Retina (tissue), 1 donor: ENCODE measurements around the gene TMEM108.

ENCODE experiments used
- DNase-seq: peaks from one replicate; pipeline ENCODE4 v3.0.0-alpha.2; 2016

The TMEM108 gene

DNA sequence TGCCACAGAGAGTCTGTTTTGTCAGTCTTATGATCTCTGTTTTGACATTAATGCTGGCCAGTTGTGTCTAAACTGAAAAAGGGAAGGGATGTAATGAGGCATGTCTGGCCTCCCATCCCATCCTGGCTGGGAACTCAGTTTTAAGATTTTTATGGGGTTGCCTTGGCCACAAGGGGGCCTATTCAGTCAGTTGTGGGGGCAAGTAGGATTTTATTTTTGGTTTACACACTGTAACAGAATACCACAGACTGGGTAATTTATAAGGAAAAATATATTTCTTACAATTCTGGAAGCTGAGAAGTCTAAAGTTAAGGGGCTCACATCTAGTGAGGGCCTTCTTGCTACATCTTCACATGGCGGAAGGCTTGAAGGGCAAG lies 129.8 kb downstream of the TMEM108 start:
- DNase-seq, result no peak

GRCh38 chr3:133169331-133170068 lies 131.3 kb downstream of the TMEM108 start:
- peak; percentile 32 for DNase-seq

DNA sequence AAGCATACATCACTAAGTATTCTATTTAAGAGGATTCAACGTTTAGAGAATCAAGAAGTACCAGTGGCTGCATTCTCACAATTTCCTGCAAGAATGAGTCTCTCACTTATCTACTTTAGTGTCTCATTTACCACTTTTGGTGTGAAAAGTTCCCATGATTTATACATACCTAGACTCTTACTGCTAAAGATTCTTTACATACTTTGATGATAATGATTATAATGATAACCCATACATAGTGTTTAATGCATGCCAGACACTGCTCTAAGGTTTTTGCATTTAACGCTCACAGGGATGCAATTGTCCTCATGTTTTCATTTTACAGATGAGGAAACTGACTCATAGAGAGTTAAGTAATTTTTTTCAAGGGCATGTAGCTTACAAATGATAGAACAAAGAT lies 133.6 kb downstream of the TMEM108 start:
- DNase-seq, result no peak

DNA sequence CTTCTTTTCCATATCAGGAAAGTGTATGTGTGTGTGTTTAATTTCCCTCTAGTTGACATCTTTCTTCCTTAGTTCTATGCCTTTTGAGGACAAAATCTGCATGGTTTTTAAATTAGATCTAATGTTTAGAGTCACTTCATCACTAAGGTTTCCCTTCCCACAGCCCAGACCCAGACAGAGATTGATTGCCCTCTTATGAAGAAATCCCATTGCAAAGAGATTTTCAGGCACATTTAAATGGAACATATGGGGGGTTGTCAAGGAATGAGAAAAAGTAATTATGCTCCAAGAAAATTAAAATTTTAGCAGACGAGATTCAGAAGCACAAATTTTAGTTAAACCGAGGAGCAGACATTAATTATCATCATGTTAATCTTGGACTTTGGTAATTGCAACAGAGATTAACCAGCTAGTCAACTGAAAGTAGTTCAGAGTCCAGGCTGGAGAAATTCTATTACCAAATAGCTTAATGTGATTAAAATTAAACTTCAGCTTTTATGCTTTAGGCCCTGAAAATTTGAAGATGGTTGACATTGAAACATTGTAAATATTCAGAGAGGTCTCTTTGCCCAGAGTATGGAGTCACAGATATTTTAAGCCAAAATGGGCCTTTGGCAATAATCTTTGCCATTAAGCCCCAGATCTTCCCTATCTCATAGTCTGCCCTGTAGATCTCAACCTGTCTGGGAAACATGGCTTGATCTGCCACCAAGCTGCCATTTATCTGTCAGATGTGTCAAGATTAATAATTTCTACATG lies 143.4 kb downstream of the TMEM108 start:
- no peak for DNase-seq

GRCh38 chr3:133187870-133188379 lies 149.7 kb downstream of the TMEM108 start:
- no peak for DNase-seq

- no peak for DNase-seq
These were observed 150.8 kb downstream of the TMEM108 start for GRCh38 chr3:133188996-133189395.

GRCh38 chr3:133189893-133190292 lies 151.7 kb downstream of the TMEM108 start:
- DNase-seq, result no peak

- no peak for DNase-seq
These were observed 153.6 kb downstream of the TMEM108 start for GRCh38 chr3:133191818-133192217.

GRCh38 chr3:133192363-133192945 lies 154.3 kb downstream of the TMEM108 start:
- no peak for DNase-seq

GRCh38 chr3:133192967-133193366 lies 154.8 kb downstream of the TMEM108 start:
- DNase-seq, result no peak

GRCh38 chr3:133196527-133196926 lies 158.3 kb downstream of the TMEM108 start:
- DNase-seq, result no peak

DNA sequence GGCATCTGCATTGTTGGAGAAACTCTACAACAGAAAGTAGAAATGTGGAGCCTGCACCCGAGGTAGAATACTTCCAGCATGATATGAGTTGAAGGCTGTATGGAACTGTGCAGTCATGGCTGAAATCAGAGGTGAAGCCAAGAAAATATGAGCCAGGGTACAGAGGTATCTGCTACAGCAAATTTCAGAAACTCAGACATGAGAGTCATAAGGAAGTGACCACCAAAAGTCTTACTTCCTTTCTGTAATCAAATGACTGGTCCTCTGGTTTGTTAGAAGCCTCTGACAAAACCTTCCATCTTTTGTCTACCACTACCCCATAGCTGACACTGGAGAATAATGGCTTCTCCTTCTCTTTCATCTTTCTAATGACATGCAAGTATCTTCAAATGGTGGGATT lies 159.4 kb downstream of the TMEM108 start:
- DNase-seq, result no peak

GRCh38 chr3:133206921-133207320 lies 168.7 kb downstream of the TMEM108 start:
- DNase-seq, result no peak

GRCh38 chr3:133208184-133208583 lies 170.0 kb downstream of the TMEM108 start:
- no peak for DNase-seq

DNA sequence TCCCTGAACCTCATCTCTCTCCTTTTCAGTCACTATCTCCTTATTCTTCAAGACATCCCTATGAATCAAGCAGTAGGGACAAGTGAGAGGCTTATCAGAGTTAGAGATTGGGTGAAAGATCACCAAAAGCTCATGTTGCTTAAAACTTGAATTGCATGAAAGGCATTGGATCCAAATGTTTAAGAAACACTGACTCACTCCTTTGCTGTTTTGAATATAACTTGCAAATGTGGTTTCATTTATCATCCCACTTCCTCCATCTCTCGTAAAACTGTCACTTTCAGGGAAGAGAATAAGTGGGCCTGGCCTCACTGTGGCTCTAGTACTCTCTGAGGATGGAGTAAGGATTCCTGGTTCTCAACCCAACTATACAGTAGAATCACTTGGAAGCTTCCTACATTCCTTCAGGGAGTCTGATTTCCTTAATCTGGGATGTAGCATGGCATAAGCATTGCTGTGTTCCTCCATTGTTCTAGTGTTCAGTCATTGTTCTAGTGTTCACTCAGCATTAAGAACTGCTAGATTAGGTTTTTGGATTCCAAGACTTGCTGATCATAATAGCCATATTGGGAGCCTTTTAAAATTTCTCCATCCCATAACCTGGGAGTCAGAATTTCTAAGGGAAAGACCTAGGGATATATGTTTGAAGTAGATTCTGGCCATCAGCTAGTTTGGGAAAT lies 171.8 kb downstream of the TMEM108 start:
- no peak for DNase-seq

DNA sequence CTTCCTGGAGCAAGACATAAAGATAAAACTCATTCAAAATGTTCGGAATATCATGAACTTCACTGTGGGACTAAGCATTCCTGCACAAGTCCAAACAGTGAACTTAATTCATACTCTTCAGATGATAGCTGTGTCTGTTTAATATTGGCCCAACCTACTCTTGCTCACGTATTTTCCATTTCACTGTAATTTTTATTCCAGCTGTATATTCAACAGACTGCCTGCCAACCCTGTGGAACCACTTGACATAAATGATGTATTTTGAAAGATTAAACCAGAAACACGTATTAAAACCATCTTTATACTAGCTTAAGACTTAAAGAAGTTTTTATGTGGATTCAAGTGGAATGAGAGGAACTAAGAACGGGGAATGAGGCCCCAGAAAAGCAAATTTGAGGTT lies 172.5 kb downstream of the TMEM108 start:
- no peak for DNase-seq

- peak; percentile 36 for DNase-seq
These were observed 173.3 kb downstream of the TMEM108 start for GRCh38 chr3:133211449-133211848.

DNA sequence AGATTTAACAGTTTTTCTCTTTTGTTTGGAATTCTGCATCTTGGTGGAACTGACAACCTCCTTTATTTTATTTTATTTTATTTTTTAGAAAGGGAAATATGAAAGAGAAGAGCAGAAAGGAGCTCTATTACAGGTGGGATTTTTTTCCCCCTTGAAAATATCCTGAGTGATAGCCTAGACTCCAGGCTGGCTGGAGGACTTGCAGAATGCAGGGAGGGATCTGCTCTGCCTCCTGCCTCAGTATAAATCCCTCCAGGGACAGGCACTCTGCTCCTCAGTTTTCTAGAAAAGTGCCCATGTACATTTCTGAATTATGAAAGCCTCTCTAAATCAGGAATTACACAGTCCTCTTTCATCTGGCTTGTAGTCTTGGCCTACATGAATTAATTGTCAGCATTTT lies 173.7 kb downstream of the TMEM108 start:
- DNase-seq, result no peak

- DNase-seq, result no peak
These were observed 175.7 kb downstream of the TMEM108 start for GRCh38 chr3:133213937-133214336.

- DNase-seq, result no peak
These were observed 189.6 kb downstream of the TMEM108 start for GRCh38 chr3:133227813-133228212.

DNA sequence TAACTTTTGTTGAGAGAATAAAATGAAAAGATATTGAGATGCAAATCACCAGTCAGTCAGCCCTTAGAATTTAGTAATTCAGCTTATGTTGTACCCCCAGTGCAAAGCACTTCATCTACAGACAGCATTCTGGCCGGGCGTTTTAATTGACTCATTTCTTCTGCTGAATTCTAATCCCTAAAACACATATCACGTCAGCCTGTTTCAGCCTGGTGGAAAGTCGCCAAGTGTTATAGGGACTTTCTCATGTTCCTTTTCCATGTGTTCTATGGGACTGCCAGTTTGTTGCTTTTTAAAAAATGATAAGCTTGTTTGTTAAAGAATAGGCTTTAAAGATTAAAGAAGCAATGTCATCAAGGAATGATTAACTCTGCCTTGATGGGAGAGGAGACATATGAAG lies 192.0 kb downstream of the TMEM108 start:
- no peak for DNase-seq

- DNase-seq, result no peak
These were observed 198.7 kb downstream of the TMEM108 start for GRCh38 chr3:133236901-133237300.

DNA sequence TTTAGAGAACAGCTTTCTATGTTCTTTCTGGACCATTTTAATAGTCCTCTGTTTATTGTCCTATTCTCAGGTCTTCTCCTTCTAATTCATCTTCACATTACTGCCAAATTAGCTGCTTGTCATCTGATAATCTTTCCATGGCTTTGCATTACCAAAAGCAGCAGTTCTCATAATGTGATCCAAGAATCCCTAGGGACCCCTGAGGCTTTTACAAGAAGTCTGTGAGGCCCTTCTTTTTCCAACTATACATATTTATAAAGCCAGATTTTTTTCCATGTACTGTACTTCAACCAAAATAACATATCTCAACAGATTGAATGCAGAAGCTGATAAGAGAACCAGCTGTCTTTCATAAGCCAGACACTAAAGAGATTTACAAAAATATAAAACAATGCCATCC lies 199.2 kb downstream of the TMEM108 start:
- DNase-seq, result no peak
